Measurements from ENCODE around the gene PKN1.
"Not testable (repeated sequence)": the region's sequence is repeated elsewhere in the genome, so short reads cannot be mapped to it uniquely, and the experiment has no call there.

The PKN1 gene

GRCh38 chr19:14432791-14433553, at the start of gene PKN1:
Gene PKN1 (plus strand): TSS chr19:14433306. CDS start chr19:14433522, 216 bp downstream.
- peak; percentile 78 for DNase-seq

GRCh38 chr19:14383661-14384555, 49.2 kb upstream of the PKN1 start:
- peak; percentile 61 for DNase-seq

- DNase-seq = no peak
Measured at GRCh38 chr19:14385492-14385891, 47.6 kb upstream of the PKN1 start.

- DNase-seq = no peak
Measured at GRCh38 chr19:14390548-14390947, 42.6 kb upstream of the PKN1 start.

- no peak for DNase-seq
Measured at GRCh38 chr19:14391156-14391821, 41.8 kb upstream of the PKN1 start.

- DNase-seq = no peak
Measured at GRCh38 chr19:14393329-14393728, 39.8 kb upstream of the PKN1 start.

- no peak for DNase-seq
Measured at GRCh38 chr19:14394167-14394566, 38.9 kb upstream of the PKN1 start.

- no peak for DNase-seq
Measured at GRCh38 chr19:14395262-14395661, 37.8 kb upstream of the PKN1 start.

- no peak for DNase-seq
Measured at GRCh38 chr19:14395710-14396336, 37.3 kb upstream of the PKN1 start.

GRCh38 chr19:14396730-14397129, 36.4 kb upstream of the PKN1 start:
- DNase-seq = not testable (repeated sequence)

GRCh38 chr19:14397168-14397567, 35.9 kb upstream of the PKN1 start:
- not testable (repeated sequence) for DNase-seq

- DNase-seq = no peak
Measured at GRCh38 chr19:14400951-14401431, 32.1 kb upstream of the PKN1 start.

GRCh38 chr19:14401468-14402195, 31.5 kb upstream of the PKN1 start:
- no peak for DNase-seq

- DNase-seq = no peak
Measured at GRCh38 chr19:14402332-14403144, 30.6 kb upstream of the PKN1 start.

GRCh38 chr19:14403145-14403930, 29.8 kb upstream of the PKN1 start:
- DNase-seq = peak; percentile 25

GRCh38 chr19:14404312-14404711, 28.8 kb upstream of the PKN1 start:
- peak; percentile 95 for DNase-seq

GRCh38 chr19:14405380-14405757, 27.7 kb upstream of the PKN1 start:
- DNase-seq = no peak

GRCh38 chr19:14405758-14406644, 27.1 kb upstream of the PKN1 start:
- DNase-seq = peak; percentile 57
